NCI-H82 (cell line): ENCODE data around the gene CDKN2B-AS1.
A peak's percentile ranks its signal among the peaks of the same experiment; 100 is the strongest.

Source experiments
- DNase-seq: peaks from one replicate; lab custom pipeline; 2025; lab: John Stamatoyannopoulos, UW

The CDKN2B-AS1 gene

DNA sequence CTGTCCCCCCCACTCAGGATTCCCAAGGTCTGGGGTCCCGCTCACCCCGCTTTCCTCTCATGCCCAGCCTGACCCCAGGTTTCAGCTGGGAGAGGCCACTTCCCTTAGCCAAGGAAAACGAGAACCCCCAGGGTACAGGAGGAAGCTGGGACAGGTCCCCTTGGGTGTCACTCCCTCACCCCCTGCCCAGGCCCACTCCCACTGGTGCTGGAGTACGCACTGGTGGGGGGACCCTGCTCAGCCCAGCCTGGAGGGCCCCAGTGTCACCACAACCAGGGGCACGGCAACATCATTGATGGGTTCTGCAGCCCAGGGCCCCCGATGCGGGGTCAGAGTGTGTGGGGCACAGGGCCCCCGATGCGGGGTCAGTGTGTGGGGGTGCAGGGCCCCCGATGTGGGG, 159.5 kb downstream of the CDKN2B-AS1 start:
- no peak for DNase-seq

DNA sequence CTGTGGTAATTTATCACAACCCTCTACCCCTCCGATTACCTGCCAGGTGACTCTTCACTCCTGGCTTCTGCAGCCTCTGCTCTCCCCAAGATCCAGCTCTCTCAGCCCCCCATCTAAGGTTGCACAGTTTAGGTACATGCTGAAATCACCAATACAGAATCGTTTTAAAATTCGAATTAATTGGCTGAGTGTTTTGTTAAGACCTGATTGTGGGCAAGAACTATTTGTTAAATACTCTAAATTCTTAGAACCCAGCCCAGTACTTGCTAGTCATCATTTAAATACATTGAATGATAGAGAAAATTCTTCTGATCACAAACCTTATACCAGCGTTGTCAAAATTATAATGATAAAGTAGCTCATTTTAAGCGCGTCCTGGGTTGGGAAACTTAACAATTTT, 162.0 kb downstream of the CDKN2B-AS1 start:
- no peak for DNase-seq

DNA sequence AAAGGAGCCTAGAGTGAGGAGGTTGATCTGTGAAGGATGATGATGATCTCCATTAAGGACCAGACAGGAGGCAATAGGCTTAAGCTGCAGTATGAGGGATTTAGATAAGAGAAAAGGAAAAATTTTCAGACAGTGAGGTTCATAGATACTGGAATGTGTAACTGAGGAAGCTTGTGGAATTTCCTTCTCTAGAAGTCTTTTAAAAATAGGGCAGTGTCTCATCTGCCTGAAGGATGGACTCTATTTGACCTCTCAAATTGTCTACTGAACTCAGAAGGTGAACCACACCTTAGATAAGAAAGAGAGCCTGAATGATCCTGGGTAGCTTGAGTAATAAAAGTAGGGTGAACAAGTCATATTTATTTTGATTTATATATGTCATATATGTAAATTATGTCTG, 162.7 kb downstream of the CDKN2B-AS1 start:
- peak; percentile 59 for DNase-seq

DNA sequence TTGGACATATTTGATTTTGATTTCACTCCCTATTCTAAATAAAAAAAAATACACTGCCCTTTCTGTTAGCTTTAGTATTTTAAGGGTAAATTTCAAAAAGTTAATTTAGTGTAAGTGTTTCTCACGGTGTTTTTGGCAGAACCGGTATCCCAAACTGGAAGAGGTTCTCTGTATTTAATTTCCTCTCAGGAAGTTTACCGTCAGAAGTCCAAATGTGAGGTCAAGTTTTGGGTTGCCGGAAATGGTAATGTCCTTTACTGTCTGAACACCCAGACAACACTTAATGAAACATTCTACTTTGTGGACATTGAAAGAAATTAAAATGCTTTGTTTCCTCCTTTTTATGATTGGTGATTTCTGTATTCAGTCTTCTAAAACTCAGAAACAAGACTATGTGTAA, 163.2 kb downstream of the CDKN2B-AS1 start:
- DNase-seq, result no peak

DNA sequence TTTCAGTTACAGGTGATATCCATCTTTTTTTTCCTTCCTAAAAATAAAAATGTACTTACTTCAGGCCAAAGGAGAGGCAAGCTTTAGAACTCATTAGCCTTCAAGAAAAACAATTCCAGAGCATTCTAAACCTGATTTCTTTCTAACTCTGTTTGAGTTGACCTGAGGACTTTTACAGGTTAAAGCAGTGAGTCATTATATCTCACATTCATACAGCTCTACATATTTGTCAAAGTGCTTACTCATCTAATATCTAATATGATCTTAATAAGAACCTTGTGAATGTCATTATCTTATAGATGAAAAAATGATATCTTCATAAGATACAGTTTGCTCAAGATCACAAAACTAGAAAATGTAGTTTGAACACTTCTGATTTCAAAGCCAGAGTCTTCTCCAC, 163.7 kb downstream of the CDKN2B-AS1 start:
- no peak for DNase-seq

DNA sequence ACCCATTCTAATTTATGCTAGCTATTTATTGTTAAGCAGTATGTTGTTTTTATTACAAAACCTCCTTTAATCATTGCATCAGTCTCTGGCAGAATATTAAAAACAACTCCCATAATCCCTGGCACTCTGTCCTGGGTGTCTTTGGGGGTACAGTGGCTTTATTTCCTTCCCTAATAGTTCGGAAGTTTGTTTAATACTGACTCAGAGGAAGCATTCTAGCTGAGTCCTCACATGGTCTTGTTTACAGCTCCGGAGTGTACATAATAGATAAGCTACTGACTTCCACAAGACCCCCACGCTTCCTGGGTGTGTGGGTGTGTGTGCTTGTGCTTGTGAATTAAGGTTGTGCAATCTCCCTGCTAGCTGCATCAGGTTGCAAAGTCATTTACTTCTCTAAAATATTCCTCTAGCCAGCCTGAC, 164.3 kb downstream of the CDKN2B-AS1 start:
- DNase-seq, result no peak

DNA sequence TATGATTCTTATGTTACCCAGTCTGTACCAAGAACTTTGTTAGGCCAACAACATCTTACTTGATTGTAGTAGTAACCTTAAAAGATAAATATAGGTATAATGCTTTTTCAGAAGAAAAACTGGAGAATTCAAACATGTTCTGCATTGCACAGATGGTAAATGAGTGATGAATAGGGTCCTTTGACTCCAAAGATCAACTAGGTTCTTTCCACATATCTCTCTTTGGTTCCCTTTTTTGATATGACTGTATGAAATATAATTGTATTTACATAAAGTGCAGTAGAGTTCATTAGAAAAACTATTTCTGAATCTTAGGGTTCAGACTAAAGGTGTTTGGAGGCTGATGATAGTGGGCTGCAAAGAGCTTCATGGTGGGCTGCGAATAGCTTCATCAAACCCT, 165.0 kb downstream of the CDKN2B-AS1 start:
- DNase-seq, result no peak

DNA sequence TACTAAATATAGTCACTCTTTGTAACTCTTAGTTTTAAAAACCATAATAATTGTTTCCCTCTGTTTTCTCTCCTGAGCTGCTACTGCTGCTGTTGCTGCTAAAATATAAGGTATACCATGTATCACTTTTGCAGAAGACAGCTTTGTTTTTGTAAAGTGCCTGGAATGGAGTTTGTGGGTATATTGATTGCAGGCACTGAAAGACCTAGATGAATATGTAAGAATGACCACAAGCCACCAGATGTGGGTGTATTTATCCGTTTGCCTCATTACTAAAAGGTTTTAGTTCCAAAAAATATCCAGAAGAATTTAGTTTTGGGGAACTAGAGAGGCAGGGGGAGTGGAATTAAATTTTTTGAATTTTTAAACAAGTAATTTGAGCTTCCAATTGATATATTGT, 165.6 kb downstream of the CDKN2B-AS1 start:
- DNase-seq, result no peak

DNA sequence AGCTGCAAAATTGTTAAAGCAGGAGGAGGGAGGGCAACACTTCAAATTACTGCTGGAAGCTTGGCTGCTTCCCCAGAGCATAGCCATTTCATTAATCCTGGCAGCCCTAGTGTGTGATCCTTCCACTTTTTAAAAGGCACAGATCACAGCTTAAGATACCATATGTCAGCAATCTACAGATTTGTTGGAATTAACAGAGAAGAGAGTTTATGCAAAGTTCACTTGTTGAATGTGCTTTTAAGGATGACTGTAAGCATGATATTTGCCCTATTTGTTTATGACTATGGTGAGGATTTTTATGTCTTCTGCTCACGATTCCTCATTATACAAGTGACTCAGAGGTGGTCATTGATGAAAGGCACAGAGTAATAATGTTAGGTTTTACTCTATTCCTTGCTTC, 170.6 kb downstream of the CDKN2B-AS1 start:
- DNase-seq, result peak; percentile 68

DNA sequence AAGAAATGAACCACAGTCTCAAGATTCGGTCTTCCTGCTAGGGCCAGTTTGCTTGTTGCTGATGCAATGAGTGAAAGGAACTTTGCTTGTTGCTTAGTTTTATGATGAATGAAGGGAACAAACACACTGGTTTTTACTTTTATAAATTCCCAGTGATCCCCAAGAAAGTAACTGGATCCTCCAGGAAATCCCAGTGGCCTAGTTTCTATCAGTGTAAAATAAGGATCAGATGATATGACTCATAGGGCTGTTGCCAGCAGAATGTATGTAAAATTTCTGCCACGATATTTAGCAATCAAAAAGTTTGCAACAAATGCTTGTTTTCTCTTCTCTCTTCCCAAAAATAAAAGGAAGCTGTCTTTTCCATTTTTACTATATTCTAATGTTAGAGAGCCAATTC, 174.7 kb downstream of the CDKN2B-AS1 start:
- no peak for DNase-seq

DNA sequence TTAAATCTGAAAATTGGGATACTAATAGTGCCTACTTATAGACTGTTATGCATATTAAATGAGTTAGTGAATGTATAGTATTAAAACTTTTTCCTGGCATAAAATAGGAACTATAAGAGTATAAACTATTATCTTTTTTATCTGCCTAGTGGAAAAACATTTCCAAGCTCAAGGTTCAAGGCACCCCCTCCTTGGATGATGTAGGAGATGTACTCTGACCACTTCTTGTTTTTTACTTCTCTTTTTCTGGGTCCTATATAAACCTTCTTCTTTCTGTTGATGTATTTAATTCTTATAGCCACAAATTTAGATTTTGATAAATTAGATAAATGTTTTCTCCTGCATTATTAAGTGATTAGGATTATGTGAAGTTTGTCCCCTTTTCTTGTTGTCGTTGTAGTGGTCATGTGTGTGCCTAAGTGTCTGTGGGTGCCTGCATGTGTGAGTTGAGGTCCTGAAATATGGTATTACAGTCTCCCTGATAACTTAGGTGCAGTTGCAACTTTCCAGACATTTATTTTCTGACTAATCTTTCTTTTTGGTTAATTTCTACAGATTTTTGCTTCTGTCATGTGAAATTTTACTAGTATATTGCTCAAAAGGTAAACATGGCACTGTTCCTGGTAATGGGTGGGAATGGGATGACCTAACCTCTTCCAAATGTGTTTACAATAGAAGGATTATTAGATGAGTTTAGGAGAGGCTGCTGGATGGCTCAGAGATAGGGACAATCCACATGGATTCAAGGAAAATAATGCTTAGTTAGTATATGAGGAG, 175.3 kb downstream of the CDKN2B-AS1 start:
- no peak for DNase-seq
